Breast epithelium (tissue), 4 donors: ENCODE measurements around the gene FAM13B. TPM values are rescaled to one million over a fixed set of nuclear protein-coding genes. Genes with fewer than 3 reads are reported as not detected.
"Not testable (repeated sequence)": the region's sequence is repeated elsewhere in the genome, so short reads cannot be mapped to it uniquely, and the experiment has no call there.

ENCODE experiments used
- DNase-seq, 2 donors: peaks; one replicate each; pipeline ENCODE4 v3.0.0-alpha.2; 2019; ENCODE audit warnings: low spot score in 2 of 2
- H3K27ac ChIP-seq, 2 donors: fragments of 200-600 bp; sonication (generic) in 1 of 2; one replicate each; pipeline ENCODE4 v1.5.1; 2016 to 2019; ENCODE audit warnings: mild to moderate bottlenecking in 1 of 2
- H3K27me3 ChIP-seq, 2 donors: fragments of 200-600 bp; sonication (generic) in 1 of 2; one replicate each; pipeline versions ENCODE4 v1.5.1 to v1.6.0; 2017 to 2019; ENCODE audit warnings: control low read depth in 1 of 2, mild to moderate bottlenecking in 1 of 2
- H3K36me3 ChIP-seq: fragments of 200-600 bp; one replicate; pipeline ENCODE4 v1.5.1; 2019
- H3K4me1 ChIP-seq, 2 donors: fragments of 200-600 bp; sonication (generic); one replicate each; pipeline ENCODE4 v1.5.1; 2016 to 2019; ENCODE audit warnings: control low read depth in 1 of 2
- H3K4me3 ChIP-seq, 3 donors: fragments of 200-600 bp; sonication (generic); 1 replicate in 2 of 3; 2 replicates in 1 of 3; pipeline ENCODE4 v1.5.1; 2016 to 2019; ENCODE audit warnings: mild to moderate bottlenecking in 3 of 3, moderate library complexity in 2 of 3
- H3K9me3 ChIP-seq, 2 donors: fragments of 200-600 bp; sonication (generic) in 1 of 2; one replicate each; pipeline ENCODE4 v1.5.1; 2016 to 2019; ENCODE audit warnings: control low read depth in 1 of 2
- POLR2A ChIP-seq: fragments of 450-650 bp; IDR thresholded peaks from one replicate; pipeline ENCODE4 v1.6.1; 2016; ENCODE audit warnings: antibody characterized with exemption, mild to moderate bottlenecking, moderate library complexity
- POLR2AphosphoS5 ChIP-seq, 3 donors: sonication (generic); formaldehyde crosslinking; IDR thresholded peaks; one replicate each; pipeline ENCODE4 v1.6.1; 2017; ENCODE audit warnings: antibody characterized with exemption in 3 of 3
- intact Hi-C: fragments of 100-400 bp; cut with DNase I; formaldehyde crosslinking; loops from one replicate; pipeline ENCODE4 v1.15.1; 2023; ENCODE audit warnings: low total_unique reads
- total RNA-seq, 3 donors: library from RNA; depleted of rRNA; stranded (reverse); fragments of >200 nt; gene quantifications; one replicate each; pipeline ENCODE4 v1.1.0, GENCODE V29; 2016
- TF ChIP-seq, protein P1 (sequence below), 3 donors: fragments of 450-650 bp; IDR thresholded peaks; one replicate each; pipeline ENCODE4 v1.5.1; 2016 to 2017; ENCODE audit warnings: antibody characterized with exemption in 3 of 3, mild to moderate bottlenecking in 3 of 3, moderate library complexity in 3 of 3

FAM13B gene
- total RNA-seq, 3 donors from 2014 or later = 42.7 to 55.8 (median 52.4) TPM

- DNase-seq = peak; percentile 58 to 62
- TF ChIP-seq POLR2AphosphoS5 (IDR thresholded peaks at IDR 0.05) (no peak), POLR2A (no peak)
- TF ChIP-seq, protein P1, sequence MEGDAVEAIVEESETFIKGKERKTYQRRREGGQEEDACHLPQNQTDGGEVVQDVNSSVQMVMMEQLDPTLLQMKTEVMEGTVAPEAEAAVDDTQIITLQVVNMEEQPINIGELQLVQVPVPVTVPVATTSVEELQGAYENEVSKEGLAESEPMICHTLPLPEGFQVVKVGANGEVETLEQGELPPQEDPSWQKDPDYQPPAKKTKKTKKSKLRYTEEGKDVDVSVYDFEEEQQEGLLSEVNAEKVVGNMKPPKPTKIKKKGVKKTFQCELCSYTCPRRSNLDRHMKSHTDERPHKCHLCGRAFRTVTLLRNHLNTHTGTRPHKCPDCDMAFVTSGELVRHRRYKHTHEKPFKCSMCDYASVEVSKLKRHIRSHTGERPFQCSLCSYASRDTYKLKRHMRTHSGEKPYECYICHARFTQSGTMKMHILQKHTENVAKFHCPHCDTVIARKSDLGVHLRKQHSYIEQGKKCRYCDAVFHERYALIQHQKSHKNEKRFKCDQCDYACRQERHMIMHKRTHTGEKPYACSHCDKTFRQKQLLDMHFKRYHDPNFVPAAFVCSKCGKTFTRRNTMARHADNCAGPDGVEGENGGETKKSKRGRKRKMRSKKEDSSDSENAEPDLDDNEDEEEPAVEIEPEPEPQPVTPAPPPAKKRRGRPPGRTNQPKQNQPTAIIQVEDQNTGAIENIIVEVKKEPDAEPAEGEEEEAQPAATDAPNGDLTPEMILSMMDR (IDR thresholded peaks at IDR 0.05) = no peak
- Histone ChIP-seq H3K4me1 (peaks cover 0 to 20% of the 10 kb centered on the region in 2 donors), H3K36me3 (no peaks in the 10 kb centered on the region), H3K27ac (peak overlapping the region; percentile 99 to 100), H3K4me3 (peak overlapping the region; percentile 95 to 98 (median 98)), H3K27me3 (no peaks in the 10 kb centered on the region), H3K9me3 (no peaks in the 10 kb centered on the region)
- intact Hi-C loops = no loop called here
Measured at GRCh38 chr5:138032028-138032571, 779 bp downstream of the FAM13B start.

GRCh38 chr5:138029944-138030343 lies 2.9 kb downstream of the FAM13B start:
- Histone ChIP-seq H3K9me3 (no peaks in the 10 kb centered on the region), H3K27me3 (no peaks in the 10 kb centered on the region), H3K36me3 (no peaks in the 10 kb centered on the region), H3K4me1 (peaks cover 0 to 20% of the 10 kb centered on the region in 2 donors), H3K4me3 (no peak overlapping the region), H3K27ac (no peak overlapping the region)
- no peak for DNase-seq
- no peak for TF ChIP-seq POLR2A
- no peak for TF ChIP-seq POLR2AphosphoS5 (IDR thresholded peaks at IDR 0.05)
- TF ChIP-seq, protein P1 (IDR thresholded peaks at IDR 0.05) = no peak
- intact Hi-C loops = no loop called here

- no peak for DNase-seq
- TF ChIP-seq POLR2A (no peak), POLR2AphosphoS5 (IDR thresholded peaks at IDR 0.05) (no peak)
- TF ChIP-seq, protein P1 (IDR thresholded peaks at IDR 0.05) = no peak
- Histone ChIP-seq H3K4me1 (peaks cover 0 to 20% of the 10 kb centered on the region in 2 donors), H3K27ac (no peak overlapping the region), H3K9me3 (no peaks in the 10 kb centered on the region), H3K27me3 (no peaks in the 10 kb centered on the region), H3K36me3 (no peaks in the 10 kb centered on the region), H3K4me3 (no peak overlapping the region)
- intact Hi-C loops = no loop called here
Measured at GRCh38 chr5:138029501-138029900, 3.4 kb downstream of the FAM13B start.

DNA sequence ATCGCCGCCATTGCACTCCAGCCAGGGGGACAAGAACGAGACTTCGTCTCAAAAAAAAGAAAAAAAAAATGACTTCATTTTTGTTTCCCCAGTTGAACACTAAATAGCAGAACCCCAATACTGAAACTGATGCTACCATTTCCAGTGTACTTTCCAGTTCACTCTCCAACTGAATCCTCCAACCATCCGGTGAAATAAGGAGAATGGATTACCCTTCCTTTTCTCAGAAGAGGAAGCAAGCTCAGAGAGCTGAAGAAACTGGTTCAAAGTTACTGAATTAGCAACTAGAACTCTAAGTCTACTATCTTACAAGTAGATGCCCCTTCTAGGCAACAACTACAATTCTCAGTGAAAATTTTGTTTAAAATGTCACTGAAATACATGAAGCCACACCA lies 3.9 kb downstream of the FAM13B start:
- H3K4me3 ChIP-seq = no peak overlapping the region
- H3K4me1 ChIP-seq = peaks cover 0 to 19% of the 10 kb centered on the region in 2 donors
- intact Hi-C loops = no loop called here
- no peaks in the 10 kb centered on the region for H3K9me3 ChIP-seq
- H3K27me3 ChIP-seq = no peaks in the 10 kb centered on the region
- TF ChIP-seq POLR2A = no peak
- TF ChIP-seq POLR2AphosphoS5 (IDR thresholded peaks at IDR 0.05) = no peak
- TF ChIP-seq, protein P1 (IDR thresholded peaks at IDR 0.05) = no peak
- H3K36me3 ChIP-seq = no peaks in the 10 kb centered on the region
- no peak overlapping the region for H3K27ac ChIP-seq
- no peak for DNase-seq

DNA sequence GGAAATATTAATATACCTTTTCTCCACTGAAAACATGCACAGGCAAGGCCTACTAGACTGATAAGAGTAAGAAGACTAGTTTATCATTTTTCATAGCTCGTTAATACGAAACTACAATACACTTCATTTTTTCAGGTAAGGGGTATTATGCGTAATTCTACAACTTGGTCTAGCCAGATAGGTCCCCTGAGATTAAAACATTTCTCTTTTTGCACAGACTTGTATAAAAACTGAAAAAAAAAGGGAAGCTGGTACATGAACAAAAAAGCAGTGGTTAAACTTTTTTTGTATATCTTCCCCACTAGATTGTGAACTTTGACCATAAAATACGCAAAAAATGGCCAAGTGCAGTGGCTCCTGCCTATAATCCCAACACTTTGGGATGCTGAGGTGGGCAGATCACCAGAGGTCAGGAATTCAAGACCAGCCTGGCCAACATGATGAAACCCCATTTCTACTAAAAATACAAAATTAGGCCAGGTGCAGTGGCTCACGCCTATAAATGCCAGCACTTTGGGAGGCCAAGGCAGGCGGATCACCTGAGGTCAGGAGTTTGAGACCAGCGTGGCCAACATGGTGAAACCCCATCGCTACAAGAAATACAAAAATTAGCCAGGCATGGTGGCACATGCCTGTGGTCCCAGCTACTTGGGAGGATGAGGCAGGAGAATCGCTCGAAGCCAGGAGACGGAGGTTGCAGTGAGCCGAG lies 4.5 kb downstream of the FAM13B start:
- H3K27me3 ChIP-seq, DNase-seq, H3K27ac ChIP-seq, H3K4me3 ChIP-seq, H3K36me3 ChIP-seq, H3K9me3 ChIP-seq, intact Hi-C loops: not testable (repeated sequence)
- H3K4me1 ChIP-seq = peaks cover 0 to 14% of the 10 kb centered on the region in 2 donors

GRCh38 chr5:138026793-138027192 lies 6.1 kb downstream of the FAM13B start:
- peaks cover 0 to 12% of the 10 kb centered on the region in 2 donors for H3K4me1 ChIP-seq
- H3K36me3 ChIP-seq, DNase-seq, H3K9me3 ChIP-seq, H3K27me3 ChIP-seq, H3K27ac ChIP-seq, intact Hi-C loops, H3K4me3 ChIP-seq: not testable (repeated sequence)
